Measurements from ENCODE around the gene ISOC2.

The ISOC2 gene

GRCh38 chr19:55474269-55475265 lies 13.1 kb upstream of the ISOC2 start:
- Histone ChIP-seq H3K27ac (no peak overlapping the region), H3K36me3 (ENCODE audit: insufficient read depth, low read length) (no peaks in the 10 kb centered on the region), H3K4me3 (no peak overlapping the region), H3K9me3 (ENCODE audit: low read depth, low read length) (no peaks in the 10 kb centered on the region), H3K9ac (ENCODE audit: insufficient read length) (no peak overlapping the region)
- TF ChIP-seq POLR2AphosphoS5 (IDR thresholded peaks at IDR 0.05; ENCODE audit: borderline replicate concordance, low read depth, low read length) (no peak), FOXP2 (optimal IDR thresholded peaks at IDR 0.05; ENCODE audit: control extremely low read depth, extremely low read length, insufficient read depth) (no peak), EZH2 (IDR thresholded peaks at IDR 0.05) (no peak)
- no peak for DNase-seq (ENCODE audit: low read depth, low spot score)

DNA sequence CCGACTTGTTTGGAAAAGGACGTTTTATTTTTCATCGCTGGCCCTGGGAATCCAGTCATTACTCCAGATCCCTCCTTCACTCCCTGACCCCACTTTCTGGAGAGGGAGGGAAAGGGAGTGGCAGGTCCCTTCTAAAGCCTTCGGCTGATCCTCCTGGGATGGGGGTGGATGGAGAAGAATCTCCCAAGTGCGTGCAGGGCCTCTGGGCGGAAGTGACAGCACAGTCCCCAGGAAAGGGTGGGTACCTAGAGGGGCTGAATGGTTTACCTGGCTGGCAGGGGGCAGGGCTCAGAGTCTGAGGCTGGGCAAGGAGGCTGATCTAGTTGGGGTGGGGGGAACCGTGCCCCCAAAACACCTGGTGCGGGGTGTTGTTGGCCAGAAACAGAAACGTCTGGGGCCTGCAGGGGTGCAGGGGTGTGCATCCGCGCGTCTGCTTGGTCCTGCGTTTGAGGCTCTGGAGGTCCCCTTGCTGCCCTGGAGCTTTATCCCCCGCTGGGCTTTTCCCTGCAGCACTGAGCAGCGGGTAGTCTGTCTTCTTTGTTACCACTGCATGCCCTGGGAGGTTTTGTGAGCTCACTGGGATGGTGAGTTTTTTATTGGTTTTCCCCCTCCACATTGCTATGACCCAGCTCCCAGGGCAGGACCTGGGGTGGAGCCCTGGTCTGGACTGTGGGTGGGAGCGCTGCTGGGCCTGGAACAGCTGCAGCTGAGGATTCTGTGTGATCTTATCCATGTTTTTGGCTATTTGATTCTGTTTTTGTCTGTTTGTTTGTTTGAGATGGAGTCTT lies 12.0 kb upstream of the ISOC2 start:
- no peak for TF ChIP-seq POLR2AphosphoS5 (IDR thresholded peaks at IDR 0.05; ENCODE audit: borderline replicate concordance, low read depth, low read length)
- TF ChIP-seq EZH2 (IDR thresholded peaks at IDR 0.05) = no peak
- TF ChIP-seq FOXP2 (optimal IDR thresholded peaks at IDR 0.05; ENCODE audit: control extremely low read depth, extremely low read length, insufficient read depth) = no peak
- Histone ChIP-seq H3K9ac (ENCODE audit: insufficient read length) (no peak overlapping the region), H3K9me3 (ENCODE audit: low read depth, low read length) (no peaks in the 10 kb centered on the region), H3K36me3 (ENCODE audit: insufficient read depth, low read length) (no peaks in the 10 kb centered on the region), H3K27ac (no peak overlapping the region), H3K4me3 (no peak overlapping the region)
- DNase-seq (ENCODE audit: low read depth, low spot score) = no peak

DNA sequence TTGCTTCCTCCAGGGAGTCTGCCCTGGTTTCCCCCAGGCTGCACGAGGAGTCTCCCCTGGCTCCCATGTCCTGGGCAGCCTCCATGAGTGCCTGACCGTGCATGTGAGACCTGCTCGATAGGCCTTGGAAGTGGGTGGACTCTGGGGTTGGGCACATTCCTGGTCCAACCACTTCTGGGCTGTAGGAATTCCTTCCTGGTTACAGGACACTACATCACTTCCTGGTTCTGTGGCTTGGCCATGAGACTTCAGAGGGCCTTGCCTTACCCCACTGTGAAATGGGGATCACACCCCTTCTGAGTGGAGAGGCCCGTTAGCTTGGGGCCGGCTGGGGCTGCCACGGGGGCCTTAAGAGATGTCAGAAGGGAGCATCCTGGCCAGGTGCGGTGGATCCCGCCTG lies 11.0 kb upstream of the ISOC2 start:
- no peak for DNase-seq (ENCODE audit: low read depth, low spot score)
- TF ChIP-seq EZH2 (IDR thresholded peaks at IDR 0.05) = no peak
- TF ChIP-seq POLR2AphosphoS5 (IDR thresholded peaks at IDR 0.05; ENCODE audit: borderline replicate concordance, low read depth, low read length) = no peak
- no peak for TF ChIP-seq FOXP2 (optimal IDR thresholded peaks at IDR 0.05; ENCODE audit: control extremely low read depth, extremely low read length, insufficient read depth)
- H3K9me3 ChIP-seq (ENCODE audit: low read depth, low read length) = no peaks in the 10 kb centered on the region
- H3K36me3 ChIP-seq (ENCODE audit: insufficient read depth, low read length) = no peaks in the 10 kb centered on the region
- no peak overlapping the region for H3K27ac ChIP-seq
- no peak overlapping the region for H3K9ac ChIP-seq (ENCODE audit: insufficient read length)
- no peak overlapping the region for H3K4me3 ChIP-seq

- H3K36me3 ChIP-seq (ENCODE audit: insufficient read depth, low read length) = no peaks in the 10 kb centered on the region
- no peak for DNase-seq (ENCODE audit: low read depth, low spot score)
- no peak overlapping the region for H3K4me3 ChIP-seq
- no peak overlapping the region for H3K9ac ChIP-seq (ENCODE audit: insufficient read length)
- no peak overlapping the region for H3K27ac ChIP-seq
- no peaks in the 10 kb centered on the region for H3K9me3 ChIP-seq (ENCODE audit: low read depth, low read length)
- no peak for TF ChIP-seq FOXP2 (optimal IDR thresholded peaks at IDR 0.05; ENCODE audit: control extremely low read depth, extremely low read length, insufficient read depth)
- no peak for TF ChIP-seq EZH2 (IDR thresholded peaks at IDR 0.05)
- no peak for TF ChIP-seq POLR2AphosphoS5 (IDR thresholded peaks at IDR 0.05; ENCODE audit: borderline replicate concordance, low read depth, low read length)
Observed at GRCh38 chr19:55471266-55471665, 9.8 kb upstream of the ISOC2 start.

- H3K4me3 ChIP-seq = no peak overlapping the region
- H3K9me3 ChIP-seq (ENCODE audit: low read depth, low read length) = no peaks in the 10 kb centered on the region
- no peak for TF ChIP-seq FOXP2 (optimal IDR thresholded peaks at IDR 0.05; ENCODE audit: control extremely low read depth, extremely low read length, insufficient read depth)
- TF ChIP-seq POLR2AphosphoS5 (IDR thresholded peaks at IDR 0.05; ENCODE audit: borderline replicate concordance, low read depth, low read length) = no peak
- no peaks in the 10 kb centered on the region for H3K36me3 ChIP-seq (ENCODE audit: insufficient read depth, low read length)
- no peak for DNase-seq (ENCODE audit: low read depth, low spot score)
- H3K27ac ChIP-seq = no peak overlapping the region
- no peak overlapping the region for H3K9ac ChIP-seq (ENCODE audit: insufficient read length)
Observed at GRCh38 chr19:55468054-55468393, 6.6 kb upstream of the ISOC2 start.

DNA sequence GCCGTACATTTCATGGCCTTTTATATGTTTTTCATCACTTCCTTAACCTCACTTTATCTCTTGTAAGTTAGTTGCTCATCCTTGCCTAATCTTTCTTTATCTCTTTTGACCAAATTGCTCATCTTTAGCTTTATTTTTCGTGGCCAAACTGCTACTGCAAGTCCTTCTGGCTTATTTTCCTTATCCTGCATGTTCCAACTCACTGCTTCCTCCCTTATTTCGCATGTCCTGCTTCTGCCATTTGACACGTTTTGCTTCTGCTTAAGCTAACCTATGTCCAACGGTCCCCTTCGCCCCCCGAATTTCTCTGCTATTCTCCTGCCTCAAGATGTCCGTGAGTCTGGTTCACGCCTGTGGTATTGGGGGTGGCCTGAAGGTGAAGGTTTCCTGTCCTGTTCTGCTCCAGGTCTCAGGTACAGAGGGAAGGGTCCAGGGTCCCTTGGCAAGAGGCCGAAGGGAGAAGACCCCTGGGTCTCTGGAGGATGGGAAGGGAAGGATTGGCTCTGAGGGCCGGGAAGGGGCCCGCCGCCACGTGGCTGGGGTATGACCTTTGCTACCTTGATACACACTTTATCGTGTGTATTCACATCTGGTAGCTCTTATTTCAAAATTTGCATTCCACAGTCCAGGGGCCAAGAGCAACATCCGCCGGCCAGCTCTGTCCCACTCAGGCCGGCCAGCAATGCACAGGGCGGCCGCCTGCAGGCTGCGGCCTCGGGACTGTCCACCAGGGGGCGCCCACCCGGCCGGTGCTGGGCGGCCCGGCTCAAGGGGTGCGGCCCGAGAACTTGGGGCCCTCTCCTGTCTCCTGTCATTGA lies 6.0 kb upstream of the ISOC2 start:
- no peaks in the 10 kb centered on the region for H3K9me3 ChIP-seq (ENCODE audit: low read depth, low read length)
- H3K36me3 ChIP-seq (ENCODE audit: insufficient read depth, low read length) = no peaks in the 10 kb centered on the region
- TF ChIP-seq POLR2AphosphoS5 (IDR thresholded peaks at IDR 0.05; ENCODE audit: borderline replicate concordance, low read depth, low read length) (no peak), FOXP2 (optimal IDR thresholded peaks at IDR 0.05; ENCODE audit: control extremely low read depth, extremely low read length, insufficient read depth) (no peak), EZH2 (IDR thresholded peaks at IDR 0.05) (no peak)
- H3K4me3 ChIP-seq = no peak overlapping the region
- no peak overlapping the region for H3K9ac ChIP-seq (ENCODE audit: insufficient read length)
- DNase-seq (ENCODE audit: low read depth, low spot score) = no peak
- H3K27ac ChIP-seq = no peak overlapping the region

DNA sequence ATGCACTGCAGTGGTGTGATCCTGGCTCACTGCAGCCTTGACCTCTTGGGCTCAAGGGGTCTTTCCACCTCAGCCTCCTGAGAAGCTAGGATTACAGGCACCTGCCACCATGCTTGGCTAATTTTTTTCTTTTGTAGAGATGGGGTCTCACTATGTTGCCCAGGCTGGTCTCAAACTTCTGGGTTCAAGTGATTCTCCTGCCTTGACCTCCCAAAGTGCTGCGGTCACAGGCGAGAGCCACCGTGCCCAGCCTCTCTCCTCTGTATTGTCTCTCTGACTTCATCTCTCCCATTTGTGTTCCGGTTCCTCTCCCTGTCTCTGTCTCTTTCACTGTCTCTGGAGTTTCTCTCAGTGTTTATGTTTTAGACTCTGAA lies 4.8 kb upstream of the ISOC2 start:
- Histone ChIP-seq H3K36me3 (ENCODE audit: insufficient read depth, low read length) (no peaks in the 10 kb centered on the region), H3K4me3 (no peak overlapping the region), H3K27ac (no peak overlapping the region), H3K9ac (ENCODE audit: insufficient read length) (no peak overlapping the region), H3K9me3 (ENCODE audit: low read depth, low read length) (no peaks in the 10 kb centered on the region)
- DNase-seq (ENCODE audit: low read depth, low spot score) = no peak
- TF ChIP-seq FOXP2 (optimal IDR thresholded peaks at IDR 0.05; ENCODE audit: control extremely low read depth, extremely low read length, insufficient read depth) = no peak
- TF ChIP-seq POLR2AphosphoS5 (IDR thresholded peaks at IDR 0.05; ENCODE audit: borderline replicate concordance, low read depth, low read length) = no peak
- TF ChIP-seq EZH2 (IDR thresholded peaks at IDR 0.05) = no peak

All from SK-N-MC (cell line).